HG03439 (cell line): ENCODE data around the gene OTUD7B.
"Not testable (repeated sequence)": the region's sequence is repeated elsewhere in the genome, so short reads cannot be mapped to it uniquely, and the experiment has no call there.

Source experiments
- ATAC-seq: cut with Tn5 transposase; IDR thresholded peaks from one replicate; pipeline ENCODE4 v1.9.1; 2021; ENCODE audit warnings: mild to moderate bottlenecking, moderate library complexity; ENCODE audit not compliant: unreplicated experiment

OTUD7B gene

GRCh38 chr1:149962039-149962647 is 48.4 kb downstream of the OTUD7B start:
- peak; percentile 53 for ATAC-seq

GRCh38 chr1:149957548-149957947 is 53.0 kb downstream of the OTUD7B start:
- not testable (repeated sequence) for ATAC-seq

- ATAC-seq: no peak
Observed at GRCh38 chr1:149949911-149950310, 60.6 kb downstream of the OTUD7B start.

- no peak for ATAC-seq
Observed at GRCh38 chr1:149945206-149945605, 65.3 kb downstream of the OTUD7B start.

GRCh38 chr1:149942885-149943284 is 67.6 kb downstream of the OTUD7B start:
- ATAC-seq: no peak

- ATAC-seq: no peak
Observed at GRCh38 chr1:149942207-149942606, 68.3 kb downstream of the OTUD7B start.

GRCh38 chr1:149940427-149940826 is 70.1 kb downstream of the OTUD7B start:
- no peak for ATAC-seq

GRCh38 chr1:149938668-149939003 is 71.9 kb downstream of the OTUD7B start:
- ATAC-seq: not testable (repeated sequence)

- ATAC-seq: no peak
Observed at GRCh38 chr1:149937759-149938158, 72.8 kb downstream of the OTUD7B start.

- no peak for ATAC-seq
Observed at GRCh38 chr1:149936992-149937705, 73.4 kb downstream of the OTUD7B start.

- no peak for ATAC-seq
Observed at GRCh38 chr1:149936170-149936991, 74.1 kb downstream of the OTUD7B start, which contains the start of gene MTMR11. Gene MTMR11 (minus strand): TSS chr1:149936879. CDS start chr1:149936647, 232 bp downstream.

- no peak for ATAC-seq
Observed at GRCh38 chr1:149934356-149934755, 76.2 kb downstream of the OTUD7B start.

- ATAC-seq: no peak
Observed at GRCh38 chr1:149933208-149933607, 77.3 kb downstream of the OTUD7B start.

- no peak for ATAC-seq
Observed at GRCh38 chr1:149932474-149932873, 78.1 kb downstream of the OTUD7B start.

- no peak for ATAC-seq
Observed at GRCh38 chr1:149931212-149931790, 79.2 kb downstream of the OTUD7B start.

GRCh38 chr1:149929856-149930255 is 80.7 kb downstream of the OTUD7B start:
- no peak for ATAC-seq

- ATAC-seq: no peak
Observed at GRCh38 chr1:149928401-149928724, 82.2 kb downstream of the OTUD7B start.

GRCh38 chr1:149927563-149928400 is 82.7 kb downstream of the OTUD7B start, which contains the start of gene SF3B4:
Gene SF3B4 (minus strand): TSS chr1:149927803. CDS start chr1:149927759, 44 bp downstream.
- peak; percentile 88 for ATAC-seq

GRCh38 chr1:149927056-149927562 is 83.4 kb downstream of the OTUD7B start:
- no peak for ATAC-seq

GRCh38 chr1:149926296-149926695 is 84.2 kb downstream of the OTUD7B start:
- no peak for ATAC-seq
